ENCODE results near the gene ATP8A2. TPM values are rescaled to one million over a fixed set of nuclear protein-coding genes. Genes with fewer than 3 reads are reported as not detected.
A peak's percentile ranks its signal among the peaks of the same experiment; 100 is the strongest.

The ATP8A2 gene
- polyA plus RNA-seq, 12 donors: 1.3 to 3.3 (median 2.4) TPM; not detected in 1

DNA sequence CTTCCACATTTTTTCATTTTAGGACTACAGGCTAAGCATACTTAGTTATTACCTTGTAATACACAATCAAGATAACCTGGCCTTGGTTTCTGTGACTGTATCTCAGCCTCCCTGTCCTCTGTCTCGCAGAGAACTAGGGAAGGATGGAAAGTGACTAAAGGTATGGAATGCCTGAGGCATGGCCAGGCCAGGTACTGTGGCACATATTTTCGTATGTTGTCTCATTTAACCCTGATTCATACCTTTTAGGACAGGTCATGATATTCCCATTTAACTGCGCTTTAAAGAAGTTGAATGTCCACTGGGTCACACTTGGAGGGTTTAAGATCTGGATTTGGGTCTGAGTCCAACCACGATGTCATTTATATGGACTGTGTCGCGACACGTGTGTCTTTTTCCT lies 357.4 kb downstream of the ATP8A2 start:
- no peak for DNase-seq

DNA sequence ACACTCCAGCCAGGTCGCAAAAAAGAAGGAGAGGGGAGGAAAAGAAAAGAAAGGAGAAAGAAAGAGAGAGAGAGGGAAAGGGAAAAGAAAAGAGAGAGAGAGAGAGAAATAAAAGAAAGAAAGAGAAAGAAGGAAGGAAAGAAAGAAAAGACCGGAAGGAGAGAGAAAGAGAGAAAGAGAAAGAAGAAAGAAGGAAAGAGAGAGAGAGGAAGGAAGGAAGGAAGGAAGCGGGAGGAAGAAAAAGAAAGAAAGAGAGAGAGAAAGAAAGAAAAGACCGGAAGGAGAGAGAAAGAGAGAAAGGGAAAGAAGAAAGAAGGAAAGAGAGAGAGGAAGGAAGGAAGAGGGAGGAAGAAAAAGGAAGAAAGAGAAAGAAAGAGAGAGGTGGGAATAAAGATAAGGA lies 359.3 kb downstream of the ATP8A2 start:
- DNase-seq: no peak

DNA sequence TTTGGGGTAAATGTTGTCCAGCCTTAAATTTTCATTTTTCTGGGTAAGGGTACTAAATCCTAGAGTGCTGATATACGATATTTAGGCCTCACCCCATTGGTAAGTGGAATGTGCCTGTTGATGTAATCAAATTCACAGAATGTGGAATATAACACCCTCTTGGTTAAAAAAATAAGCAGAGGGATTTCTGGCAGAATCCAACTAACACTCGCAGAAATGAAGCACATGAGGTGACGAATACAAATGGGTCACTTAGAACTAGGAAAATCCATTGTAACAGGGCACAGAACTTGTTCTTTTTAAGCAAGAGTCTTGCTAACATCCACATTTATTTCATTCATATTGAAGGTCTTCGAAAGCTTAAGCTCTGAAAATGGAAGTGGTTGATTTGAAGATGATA lies 359.8 kb downstream of the ATP8A2 start:
- DNase-seq: no peak

DNA sequence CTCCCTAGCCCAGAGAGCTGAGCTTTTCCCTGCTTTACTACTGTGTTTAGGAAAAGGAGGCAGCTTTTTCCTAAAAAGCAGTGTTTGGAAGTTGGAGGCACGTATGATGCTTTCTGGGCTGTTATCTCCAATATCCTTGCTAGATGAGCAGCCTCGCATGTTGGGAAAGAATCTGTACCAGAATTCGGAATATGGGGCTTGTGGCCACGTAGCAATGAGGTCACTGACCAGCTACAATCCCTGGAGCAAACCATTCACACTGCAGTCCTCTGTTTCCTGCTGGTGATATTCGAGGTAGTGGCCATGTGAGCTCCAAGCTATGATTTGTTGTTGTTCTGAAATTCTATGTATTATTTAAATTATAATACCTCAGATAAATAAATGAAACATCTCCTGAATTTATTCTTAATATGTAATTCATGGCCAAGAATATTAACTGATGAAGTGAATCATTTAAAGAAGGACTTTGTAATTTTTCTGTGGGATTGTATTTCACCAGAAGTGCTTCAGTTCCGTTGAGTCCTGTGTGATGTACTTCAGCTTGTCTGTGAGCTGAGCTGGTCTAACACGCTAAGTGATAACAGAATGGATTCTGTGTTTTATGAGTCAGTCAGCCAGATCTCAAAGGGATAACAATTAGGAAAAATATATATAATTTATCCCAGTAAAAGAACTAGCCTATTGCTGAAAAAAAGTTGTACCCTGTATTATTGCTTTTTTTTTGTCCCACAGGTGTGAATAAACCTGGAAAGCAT lies 360.5 kb downstream of the ATP8A2 start:
- peak; percentile 35 for DNase-seq

DNA sequence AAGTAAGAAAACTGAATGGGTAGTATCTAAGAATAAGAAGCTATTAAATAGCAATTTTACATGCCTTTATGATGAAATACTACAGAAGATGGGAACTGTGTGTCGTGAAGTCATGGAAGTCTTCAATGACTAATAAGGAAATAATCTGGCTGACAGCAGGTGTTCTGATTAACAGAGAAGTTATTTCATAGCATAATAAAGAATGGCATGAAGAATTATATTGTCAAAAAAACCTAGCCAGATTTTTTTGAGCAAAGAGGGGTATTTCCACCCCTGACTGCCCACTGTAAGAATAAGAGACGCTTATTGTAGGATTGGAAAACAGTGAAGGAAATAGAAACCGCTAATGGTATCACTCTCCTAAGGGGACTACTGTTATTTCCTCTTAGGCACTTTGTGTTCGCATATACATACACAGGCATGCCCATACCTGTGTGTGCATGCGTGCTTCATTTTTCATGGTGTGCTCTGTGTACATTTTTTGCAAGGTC lies 361.3 kb downstream of the ATP8A2 start:
- no peak for DNase-seq

DNA sequence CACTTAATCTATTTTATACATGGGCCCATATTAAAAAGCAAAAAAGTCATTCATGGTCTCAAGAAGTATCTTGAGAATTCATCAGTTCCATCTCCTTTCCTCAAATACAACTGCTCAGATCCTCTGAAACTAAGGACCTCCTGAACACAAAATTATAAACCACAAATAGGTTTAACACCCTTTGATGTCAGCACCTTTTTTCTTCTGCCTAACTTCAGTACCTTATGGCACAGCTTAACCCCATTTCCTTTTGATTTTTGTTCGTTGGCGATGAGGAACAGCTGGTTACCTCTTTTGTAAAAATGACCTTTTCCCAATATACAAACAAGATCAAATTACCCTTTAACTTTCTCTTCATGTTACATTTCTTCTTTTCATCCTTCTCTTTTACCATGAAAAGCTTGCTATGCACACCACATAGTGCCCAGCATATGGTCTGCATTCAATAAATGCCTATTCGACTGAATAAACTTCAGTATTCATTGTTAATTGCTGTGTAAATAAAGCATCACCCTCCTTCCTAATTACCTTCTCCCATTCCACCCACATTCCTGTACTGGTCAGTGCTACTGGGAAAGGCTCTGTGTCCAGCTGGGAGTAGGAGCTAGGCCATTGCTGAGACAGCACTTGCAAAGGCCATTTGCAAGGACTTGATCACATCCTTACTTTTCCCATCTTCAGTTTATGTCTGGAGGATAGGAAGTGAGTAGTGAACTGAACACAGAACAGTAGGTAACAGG lies 362.1 kb downstream of the ATP8A2 start:
- no peak for DNase-seq

DNA sequence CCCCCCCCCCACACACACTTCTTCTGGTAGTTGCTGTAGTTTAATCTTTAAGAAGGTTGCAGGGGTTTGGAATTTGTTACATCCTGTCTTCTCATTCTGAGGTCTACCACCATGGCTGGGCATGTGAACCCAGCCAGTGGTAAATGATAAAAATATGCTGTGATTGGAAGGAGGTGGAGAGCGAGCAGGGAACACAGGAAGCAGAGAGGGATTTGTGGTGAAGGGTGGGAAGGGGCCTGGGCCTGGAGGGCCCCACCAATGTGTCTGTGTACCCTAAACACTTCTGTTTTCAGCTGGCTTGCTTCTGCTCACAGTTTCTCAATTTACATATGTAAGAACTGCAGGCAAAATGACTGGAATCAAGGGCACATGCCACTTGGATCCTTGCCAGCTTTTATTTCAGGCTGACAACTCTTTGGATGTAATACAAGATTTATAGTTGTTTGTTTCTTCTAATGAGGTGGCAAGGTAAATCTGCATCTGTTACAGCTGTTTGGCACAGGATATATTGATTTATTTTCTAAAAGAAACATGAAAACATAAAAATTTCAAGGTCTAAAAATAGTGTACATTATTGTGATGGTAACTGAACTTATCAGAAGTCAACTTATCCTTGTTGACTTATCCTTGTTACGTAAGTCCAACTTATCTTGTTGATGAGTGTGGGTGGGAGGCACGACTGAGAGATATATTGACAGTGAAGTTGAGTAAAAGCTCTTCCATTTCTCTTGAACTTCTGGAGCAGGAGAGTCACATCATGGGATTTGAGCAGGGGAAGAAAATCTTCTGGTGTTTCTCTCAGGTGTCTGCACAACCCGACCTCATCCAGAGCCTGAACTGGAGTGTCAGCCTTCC lies 366.8 kb downstream of the ATP8A2 start:
- no peak for DNase-seq

DNA sequence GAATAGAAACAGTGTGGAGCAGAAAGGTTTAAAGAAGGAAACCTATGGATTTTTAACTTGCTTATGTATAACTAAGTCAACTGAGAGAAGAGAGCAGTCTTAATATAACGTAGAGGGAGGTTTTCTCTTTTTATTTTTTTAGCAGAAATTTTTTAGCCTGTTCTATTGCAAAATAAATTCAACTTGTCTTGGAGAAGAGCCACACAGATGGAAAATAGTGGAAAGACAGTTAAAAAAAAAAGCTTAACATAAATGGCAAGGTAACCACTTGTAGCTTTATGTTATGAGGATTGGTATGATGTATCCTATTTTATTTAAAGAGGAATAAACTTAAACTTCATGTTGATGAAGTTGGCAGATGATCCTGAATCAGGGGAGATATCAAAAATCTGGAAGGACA lies 367.6 kb downstream of the ATP8A2 start:
- DNase-seq: peak; percentile 76

DNA sequence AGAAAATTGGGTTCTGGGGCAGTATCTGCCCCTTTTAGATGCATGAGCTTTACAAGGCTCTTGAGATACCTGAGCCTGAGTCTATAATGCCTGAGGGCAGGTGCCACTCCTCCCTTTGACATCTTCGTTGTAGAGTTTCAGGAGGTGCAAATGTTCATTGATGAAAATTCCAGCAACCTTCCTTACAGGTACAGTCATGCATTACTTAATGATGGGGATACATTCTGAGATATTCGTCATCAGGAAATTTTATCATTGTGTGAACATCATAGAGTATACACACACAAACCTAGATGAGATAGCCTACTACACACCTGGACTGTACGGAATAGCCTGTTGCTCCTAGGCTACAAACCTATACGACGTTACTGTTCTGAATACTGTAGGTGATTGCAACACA lies 370.0 kb downstream of the ATP8A2 start:
- no peak for DNase-seq

DNA sequence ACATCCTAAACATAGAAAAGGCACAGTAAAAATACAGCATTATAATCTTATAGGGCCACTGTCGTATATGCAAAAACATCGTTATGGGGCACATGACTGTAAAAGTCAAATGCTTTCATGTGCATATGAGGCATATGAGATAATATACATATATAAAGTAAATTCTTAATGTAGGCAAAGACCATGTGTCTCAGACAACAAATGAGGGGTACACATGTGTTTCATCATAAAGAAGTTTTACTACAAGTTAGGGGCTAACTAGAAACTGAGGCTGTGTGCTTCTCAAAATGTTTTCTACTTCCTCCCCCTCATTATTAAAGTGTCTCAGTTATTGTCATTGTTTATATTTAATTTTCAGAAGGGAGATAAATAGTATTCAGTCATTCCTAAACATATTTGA lies 370.4 kb downstream of the ATP8A2 start:
- no peak for DNase-seq

DNA sequence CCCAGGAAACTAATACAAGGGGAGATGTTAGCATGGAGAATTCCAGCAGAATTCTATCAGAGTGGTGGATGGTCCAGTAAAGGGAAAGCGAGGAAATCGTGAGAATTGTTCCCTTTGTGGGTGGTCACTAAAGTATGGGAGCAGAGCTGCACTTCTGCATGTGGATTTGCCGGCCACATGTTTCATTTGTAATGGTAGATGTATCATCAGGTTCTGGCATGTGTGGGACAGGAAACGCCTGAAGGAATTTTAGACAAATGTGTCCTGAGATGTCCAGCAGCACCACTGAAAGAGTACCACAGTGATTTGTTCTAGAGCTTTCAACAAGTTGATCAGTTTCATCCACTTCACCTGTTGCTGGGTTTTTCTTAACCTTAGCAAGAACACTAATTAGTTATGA lies 371.6 kb downstream of the ATP8A2 start:
- no peak for DNase-seq

DNA sequence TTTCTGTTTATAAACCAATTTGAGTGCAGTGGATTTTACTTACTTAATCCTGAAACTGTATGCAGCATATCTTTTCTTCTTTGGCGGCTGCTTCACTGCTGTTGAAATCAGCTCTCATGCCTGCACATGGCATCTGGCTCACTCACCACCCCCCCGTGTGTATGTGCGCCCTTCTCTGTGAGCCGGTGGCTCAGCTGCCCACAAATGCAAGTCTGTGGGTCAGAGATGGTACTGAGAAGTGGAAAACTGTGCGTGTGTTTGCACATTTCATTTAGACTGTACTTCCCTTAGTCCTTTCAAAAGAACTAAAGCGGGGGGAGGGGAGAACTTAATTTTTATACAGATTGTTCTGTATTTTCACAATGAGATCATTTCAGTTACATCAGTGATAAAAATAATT lies 372.4 kb downstream of the ATP8A2 start:
- DNase-seq: no peak

DNA sequence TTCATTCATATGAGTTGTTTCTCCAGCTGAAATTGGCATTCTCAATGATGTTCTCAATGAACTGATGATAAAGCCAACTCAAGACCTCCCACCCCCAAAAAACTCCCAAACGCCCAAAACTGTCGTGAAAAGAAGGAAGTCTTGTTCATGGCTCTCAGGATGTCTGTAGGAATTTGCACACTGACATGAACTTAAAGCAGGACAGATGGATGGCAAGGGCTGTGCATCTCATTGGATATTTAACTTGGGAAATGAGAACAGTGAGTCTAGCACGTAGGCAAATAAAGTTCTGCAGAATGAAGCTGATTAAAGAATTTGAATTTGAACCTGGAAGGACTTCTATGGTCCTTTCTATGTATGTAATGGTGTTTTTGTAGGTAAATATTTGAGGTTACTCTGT lies 374.4 kb downstream of the ATP8A2 start:
- DNase-seq: no peak

DNA sequence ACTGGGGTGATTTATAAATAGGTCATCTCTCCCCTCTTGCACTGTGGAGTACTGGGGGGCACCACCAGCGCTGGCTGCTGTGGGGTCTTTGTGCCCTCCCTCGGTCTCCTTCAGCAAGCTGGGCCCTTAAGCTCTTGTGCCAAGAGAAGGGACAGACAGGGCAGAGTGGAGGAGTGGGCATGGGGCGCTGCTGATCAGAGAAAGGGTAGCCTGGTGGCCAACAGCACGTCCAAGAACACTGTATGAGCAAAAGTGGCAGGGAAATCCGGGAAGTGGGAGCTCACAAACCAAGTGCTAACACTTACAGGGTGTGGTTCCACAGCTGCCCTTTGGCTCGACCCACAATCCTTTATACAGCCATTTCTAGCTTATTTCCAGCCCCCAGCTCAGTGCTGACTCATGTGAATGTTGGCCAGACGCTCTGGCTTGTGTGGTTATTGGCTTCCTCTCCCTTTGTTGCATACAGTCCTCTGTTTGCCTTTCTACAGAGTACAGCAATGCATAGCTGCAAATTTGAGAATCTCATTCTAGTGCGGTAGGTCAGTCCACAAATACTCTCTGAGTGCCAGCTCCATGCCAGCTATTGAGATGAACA lies 381.3 kb downstream of the ATP8A2 start:
- DNase-seq: peak; percentile 92

DNA sequence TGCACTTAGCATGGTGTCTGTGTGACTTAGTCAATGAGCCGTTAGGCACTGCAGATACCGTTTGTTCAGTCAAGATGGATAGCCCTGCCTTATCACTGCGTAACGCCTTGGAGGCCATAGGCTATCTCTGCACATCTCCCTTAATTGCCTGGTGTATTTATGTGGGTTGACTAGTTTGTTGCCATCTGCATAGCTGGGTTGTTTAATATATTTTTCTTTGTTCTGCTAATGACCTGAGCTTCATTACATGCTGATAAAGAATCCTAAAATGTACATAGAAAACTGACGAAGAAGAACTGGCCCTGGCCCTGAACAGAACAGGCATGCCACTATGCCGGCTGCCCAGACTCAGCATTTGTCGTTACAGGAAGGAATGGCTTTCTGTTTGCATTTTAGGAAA lies 382.2 kb downstream of the ATP8A2 start:
- no peak for DNase-seq

DNA sequence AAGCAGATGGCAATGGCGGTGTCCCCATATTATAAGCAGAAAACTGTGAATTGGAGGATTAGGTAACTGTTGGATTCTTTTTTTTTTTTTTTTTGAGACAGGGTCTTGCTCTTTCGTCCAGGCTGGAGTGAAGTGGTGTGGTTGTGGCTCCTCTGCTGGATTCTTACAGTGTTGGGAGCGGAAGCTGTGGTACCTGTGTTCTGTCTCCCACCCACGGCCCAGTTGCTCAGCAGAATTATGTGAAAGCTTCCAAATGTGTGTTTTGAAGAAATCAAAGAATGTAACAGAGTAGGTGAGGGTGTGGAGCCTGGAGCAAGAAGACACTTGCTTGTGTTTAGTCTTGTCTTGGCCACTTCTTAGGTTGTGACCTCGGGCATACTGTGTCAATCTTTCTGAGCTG lies 384.5 kb downstream of the ATP8A2 start:
- DNase-seq: no peak

DNA sequence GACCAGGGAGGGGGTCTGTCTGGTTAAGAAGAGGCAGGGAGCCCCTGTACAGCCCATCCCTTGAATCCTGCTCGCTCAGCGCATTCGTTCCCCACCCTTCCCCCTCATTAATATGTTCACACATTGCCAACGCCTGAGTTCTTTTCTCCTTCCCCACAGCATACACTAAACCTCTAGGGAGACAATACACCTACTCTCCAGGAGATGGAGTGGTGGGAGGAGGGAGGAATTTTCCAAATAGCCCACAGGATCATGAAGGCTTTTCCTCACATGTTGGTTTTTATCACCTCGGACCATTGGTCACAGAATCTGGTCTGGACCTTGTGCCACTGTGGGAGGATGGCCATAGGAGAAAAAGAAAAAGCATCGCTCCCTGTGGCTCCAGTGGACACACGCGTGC lies 385.1 kb downstream of the ATP8A2 start:
- no peak for DNase-seq

DNA sequence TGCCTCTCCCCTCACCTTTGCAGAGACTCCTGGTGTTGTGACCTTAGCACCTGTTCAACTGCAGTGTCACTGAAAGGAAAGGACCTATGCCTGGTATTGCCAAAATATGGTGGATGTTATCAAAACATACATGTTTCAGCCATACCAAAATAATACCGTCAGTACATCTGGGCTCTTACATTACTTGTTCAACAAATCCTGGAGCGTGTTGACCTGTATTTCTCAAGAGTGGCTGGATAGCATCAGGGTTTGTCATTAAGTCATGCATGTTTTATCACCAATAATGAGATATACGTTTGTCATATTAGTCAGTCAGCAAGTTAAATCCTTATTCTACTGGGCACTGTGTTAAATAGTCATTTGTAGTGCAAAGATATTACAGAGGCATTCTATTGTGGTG lies 389.3 kb downstream of the ATP8A2 start:
- no peak for DNase-seq

DNA sequence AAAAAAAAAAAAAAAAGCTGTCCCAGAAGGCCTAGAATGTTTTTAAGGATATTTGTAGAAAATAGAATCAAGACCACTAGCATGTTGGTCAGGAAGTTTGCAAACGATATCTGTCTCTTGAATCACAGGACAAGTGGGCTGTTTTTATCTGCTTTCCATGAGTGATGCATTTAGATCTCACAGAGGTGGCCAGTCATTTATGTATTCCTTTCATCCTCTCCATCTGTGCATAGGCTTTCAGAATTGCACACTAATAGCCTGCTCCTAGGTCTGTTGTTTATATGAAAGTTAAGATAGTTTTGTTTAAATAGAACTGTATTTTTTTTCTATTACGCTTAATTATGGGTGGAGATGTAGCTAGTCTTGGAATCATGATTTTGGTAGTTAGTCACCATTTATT lies 390.5 kb downstream of the ATP8A2 start:
- no peak for DNase-seq

DNA sequence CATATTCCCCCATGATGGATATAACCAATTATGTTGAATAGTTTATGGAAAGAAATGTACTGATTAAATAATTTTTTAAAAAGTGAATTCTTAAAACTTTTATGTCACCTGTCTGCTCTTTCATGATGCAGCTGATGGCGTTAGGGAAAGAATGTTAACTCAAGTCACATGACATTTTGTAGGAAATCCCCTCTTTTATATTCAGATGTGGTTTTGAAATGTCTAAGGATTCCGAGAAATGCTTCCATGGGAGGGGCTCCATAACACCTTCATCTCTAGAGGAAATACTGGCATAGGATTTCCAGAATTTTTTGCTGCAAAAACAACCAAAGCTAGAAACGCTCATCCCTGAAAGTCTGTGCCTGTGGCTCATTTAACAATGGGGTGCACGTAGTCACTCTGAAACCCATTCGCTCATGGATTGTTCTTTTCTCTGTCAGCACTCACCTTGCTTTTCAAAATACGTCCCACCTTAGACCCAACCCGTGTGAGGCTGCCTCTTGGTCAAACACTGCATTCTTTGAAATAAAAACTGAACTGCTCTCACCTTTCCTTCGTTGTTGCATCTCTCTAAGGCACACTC lies 391.1 kb downstream of the ATP8A2 start:
- DNase-seq: no peak

DNA sequence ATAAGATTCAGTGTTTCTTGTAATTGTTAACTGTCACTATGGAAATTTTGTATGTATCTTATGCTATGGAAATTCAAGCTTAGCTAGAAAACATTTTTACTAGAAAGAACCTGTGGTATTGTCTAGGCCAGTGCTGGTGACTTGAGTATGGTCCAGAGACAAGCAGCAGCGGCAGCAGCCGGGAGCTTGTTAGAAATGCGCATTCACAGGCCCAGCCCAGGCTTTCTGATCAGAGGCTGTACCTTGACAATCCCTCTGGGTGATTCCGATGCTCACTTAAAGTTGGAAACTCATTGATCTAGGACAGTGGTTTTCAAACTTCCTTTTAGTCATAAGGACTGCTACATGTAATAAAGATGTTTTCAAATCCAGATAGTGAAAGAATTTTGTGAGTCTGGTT lies 392.6 kb downstream of the ATP8A2 start:
- DNase-seq: no peak

DNA sequence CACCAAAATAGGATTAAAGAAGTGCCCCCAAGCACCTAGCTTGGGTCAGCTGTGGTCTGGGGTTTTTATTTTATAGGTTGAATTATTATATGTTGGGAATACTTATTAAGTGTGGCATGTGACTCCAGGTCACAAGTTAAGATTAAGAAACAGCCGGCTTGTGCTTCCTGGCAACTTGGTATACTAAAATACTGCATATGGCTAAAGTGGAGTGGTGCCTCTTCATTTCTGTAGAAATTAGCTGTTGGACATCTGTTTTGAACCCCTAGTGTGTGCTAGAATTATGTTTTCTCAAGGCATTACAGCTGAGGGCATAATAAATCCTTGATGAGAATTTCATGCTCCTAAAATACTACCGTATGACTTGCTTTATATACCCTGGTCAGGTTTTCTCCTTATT lies 393.5 kb downstream of the ATP8A2 start:
- no peak for DNase-seq
